Measurements from ENCODE around the gene LRRC27.

- TF ChIP-seq RAD21 (IDR thresholded peaks at IDR 0.05; ENCODE audit: low read length) (no peak), CTCF (conservative IDR thresholded peaks at IDR 0.05; ENCODE audit: low read depth, low read length) (no peak), POLR2A (IDR thresholded peaks at IDR 0.05; ENCODE audit: low read depth, low read length) (no peak), CEBPB (IDR thresholded peaks at IDR 0.05; ENCODE audit: low read depth, low read length) (no peak), MAFK (IDR thresholded peaks at IDR 0.05; ENCODE audit: low read depth, low read length) (no peak), USF2 (IDR thresholded peaks at IDR 0.05; ENCODE audit: low read depth, low read length) (no peak), MAZ (IDR thresholded peaks at IDR 0.05; ENCODE audit: borderline replicate concordance, low read depth, low read length) (no peak), RFX5 (IDR thresholded peaks at IDR 0.05; ENCODE audit: low read depth, low read length) (no peak), BHLHE40 (IDR thresholded peaks at IDR 0.05; ENCODE audit: low read depth, low read length) (no peak), CHD1 (IDR thresholded peaks at IDR 0.05; ENCODE audit: low read depth, low read length) (no peak), RCOR1 (IDR thresholded peaks at IDR 0.05; ENCODE audit: insufficient replicate concordance, low read length) (no peak), SMC3 (IDR thresholded peaks at IDR 0.05; ENCODE audit: low read depth, low read length) (no peak), NFE2L2 (IDR thresholded peaks at IDR 0.05; ENCODE audit: low read depth, low read length) (no peak)
Observed at GRCh38 chr10:132408367-132408781, 76.4 kb downstream of the LRRC27 start.
